Left forelimb (tissue), 1 donor: Measurements from ENCODE around the gene ECSCR.
"Not testable (repeated sequence)": the region's sequence is repeated elsewhere in the genome, so short reads cannot be mapped to it uniquely, and the experiment has no call there.

ENCODE experiments used
- DNase-seq: peaks from one replicate; pipeline ENCODE4 v3.0.0-alpha.2; 2018; ENCODE audit warnings: low spot score

Gene ECSCR

DNA sequence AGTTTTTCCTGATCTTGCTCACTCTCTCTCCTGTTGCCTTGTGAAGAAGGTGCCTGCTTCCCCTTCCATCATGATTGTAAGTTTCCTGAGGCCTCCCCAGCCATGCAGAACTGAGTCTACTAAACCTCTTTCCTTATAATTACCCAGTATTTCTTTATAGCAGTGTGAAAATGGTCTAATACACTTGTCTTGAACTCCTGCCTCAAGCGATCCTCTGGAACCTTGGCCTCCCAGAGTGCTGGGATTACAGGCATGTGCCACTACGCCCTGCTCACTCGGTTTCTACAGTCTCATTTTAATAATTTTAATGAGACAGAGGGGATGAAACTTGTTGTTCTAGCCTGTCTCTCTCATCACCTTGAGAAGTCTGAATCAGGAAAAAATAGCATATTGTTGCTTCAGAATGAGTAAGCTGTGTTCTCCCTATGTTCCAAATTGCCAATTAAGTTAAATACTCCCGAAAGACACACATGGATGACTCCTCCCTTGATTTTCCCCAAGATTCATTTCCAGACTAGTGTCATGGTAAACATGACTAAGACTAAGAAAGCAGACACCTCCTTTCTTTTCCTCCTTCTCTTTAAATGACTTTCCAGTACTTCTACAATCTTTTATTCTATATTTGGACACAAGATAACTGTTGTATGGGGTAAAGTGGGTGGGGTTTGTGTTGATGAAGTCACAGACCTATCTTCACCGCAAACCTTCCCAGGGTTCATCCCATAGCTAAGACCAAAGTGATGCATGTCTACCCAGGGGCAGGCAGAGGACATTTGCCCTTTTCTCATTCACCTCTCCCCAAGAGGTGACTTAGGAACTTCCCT is 15.4 kb downstream of the ECSCR start:
- DNase-seq: no peak

DNA sequence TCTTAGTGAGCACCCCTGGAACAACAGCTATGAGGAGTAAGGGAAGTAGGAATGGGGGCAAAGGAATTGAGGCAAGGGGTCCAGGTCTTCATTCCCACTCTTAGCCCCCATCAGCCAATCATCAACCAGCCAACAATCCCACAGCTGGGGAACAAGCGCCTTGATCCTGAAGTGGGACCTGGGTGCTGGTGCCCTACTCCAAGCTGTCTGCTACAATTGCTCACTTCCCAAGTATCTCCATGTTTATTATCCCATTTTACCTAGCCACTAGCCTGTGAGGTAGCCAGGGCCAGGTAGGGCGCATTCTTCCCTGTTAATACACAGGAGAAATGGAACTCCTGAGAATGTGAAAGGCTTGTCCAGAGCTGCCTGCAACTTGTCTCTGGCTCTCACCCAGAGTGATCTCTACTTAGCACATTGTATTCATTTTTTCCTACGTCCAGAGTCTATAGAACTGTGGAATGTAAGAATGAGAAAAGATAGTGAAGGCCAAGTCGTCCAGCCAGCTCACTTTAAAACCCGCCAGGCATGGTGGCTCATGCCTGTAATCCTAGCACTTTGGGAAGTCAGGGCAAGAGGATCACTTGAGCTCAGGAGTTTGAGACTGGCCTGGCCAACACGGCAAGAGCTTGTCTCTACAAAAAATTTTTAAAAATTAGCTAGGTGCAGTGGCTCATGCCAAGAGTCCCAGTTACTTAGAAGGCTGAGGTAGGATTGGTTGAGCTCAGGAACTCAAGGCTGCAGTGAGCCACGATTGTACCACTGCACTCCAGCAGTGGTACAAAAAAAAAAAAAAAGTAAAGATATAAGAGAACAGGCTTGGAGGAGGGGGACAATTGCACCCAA is 17.0 kb downstream of the ECSCR start:
- no peak for DNase-seq

DNA sequence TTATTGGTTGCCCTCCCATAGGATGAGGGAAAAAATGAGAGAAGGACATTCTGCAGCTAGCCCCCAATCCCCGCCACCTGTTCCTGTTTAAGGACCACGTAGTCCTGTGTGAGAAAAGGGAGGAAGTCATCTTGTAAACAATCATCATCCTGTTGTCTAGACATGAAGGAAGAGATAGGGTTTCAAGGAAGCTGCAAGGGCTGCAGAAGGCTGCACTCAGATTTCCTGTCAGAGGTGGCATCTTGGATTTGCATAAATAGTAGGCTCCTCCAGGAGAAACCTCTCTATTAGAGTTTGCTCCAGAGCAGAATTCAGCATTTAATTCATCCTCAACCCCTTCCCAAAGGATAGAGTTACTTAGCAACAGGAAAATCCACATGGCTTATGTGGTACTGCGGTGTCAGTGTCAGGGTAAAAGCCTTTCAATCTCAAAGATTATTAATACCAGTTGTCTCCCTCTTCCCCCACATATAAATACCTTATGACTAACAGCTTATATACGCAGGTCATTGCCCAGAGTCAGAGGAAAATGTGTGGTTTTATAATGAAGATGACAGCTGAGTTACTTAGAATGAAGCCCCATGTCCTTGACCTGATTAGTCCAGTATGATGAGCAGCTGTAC is 18.6 kb downstream of the ECSCR start:
- DNase-seq: no peak

DNA sequence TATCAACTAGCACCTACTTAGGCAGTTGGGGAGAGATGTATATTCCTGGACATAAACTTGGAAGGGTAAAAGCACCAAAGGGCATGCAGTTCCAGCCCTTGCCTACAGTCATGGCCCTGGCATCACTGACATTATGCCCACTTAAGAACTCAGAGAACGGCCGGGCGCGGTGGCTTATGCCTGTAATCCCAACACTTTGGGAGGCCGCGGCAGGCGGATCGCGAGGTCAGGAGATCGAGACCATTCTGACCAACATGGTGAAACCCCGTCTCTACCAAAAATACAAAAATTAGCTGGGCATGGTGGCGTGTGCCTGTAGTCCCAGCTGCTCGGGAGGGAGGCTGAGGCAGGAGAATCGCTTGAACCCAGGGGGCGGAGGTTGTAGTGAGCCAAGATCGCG is 22.1 kb downstream of the ECSCR start:
- not testable (repeated sequence) for DNase-seq

DNA sequence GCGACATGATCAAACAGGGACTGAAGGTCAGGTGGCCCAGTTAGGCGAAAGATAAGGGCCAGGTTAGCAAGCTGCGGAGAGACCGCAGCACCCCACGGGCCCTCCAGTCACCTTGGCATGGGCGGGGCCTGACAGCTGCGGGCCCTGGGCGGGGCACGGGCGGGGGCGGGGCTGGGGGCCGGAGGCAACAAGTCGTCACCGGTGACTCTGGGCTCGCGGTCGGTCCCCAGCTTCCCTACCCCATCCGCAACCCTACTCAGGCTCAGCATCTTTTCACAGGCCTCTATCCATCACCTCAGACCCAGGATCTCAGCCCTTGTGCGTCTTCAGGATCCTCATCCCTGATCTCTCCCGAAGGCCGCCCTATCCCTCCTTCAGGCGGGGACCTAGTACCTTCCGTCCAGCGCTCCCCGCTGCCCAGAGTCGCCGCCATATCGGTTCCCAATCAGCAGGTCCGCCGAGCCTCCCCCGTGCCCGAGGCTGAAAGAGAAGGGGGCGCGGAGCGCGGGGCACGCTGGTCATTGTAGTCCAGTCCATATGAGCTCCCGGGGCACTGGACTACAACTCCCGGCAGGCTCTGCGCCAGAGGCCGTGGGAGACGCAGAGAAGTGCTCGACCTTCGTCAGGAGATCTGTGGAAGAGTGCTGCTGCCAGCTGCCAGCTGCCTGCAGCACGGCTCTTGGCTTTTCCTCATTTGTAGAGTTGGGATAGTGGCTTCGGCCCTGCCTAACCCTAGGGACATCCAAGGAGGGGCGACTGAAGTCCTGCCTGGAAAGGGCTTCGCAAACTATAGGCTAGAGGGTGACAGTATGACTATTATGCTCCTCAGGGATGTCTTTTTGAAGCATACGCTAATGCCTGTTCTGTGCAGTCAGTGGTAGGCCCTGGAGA is 23.3 kb downstream of the ECSCR start, which contains the start of gene DNAJC18:
TSS of gene DNAJC18 (minus strand) at position 513 of the 891 bp plus-strand sequence. CDS start at position 433, 80 bp downstream.
- peak; percentile 95 for DNase-seq

DNA sequence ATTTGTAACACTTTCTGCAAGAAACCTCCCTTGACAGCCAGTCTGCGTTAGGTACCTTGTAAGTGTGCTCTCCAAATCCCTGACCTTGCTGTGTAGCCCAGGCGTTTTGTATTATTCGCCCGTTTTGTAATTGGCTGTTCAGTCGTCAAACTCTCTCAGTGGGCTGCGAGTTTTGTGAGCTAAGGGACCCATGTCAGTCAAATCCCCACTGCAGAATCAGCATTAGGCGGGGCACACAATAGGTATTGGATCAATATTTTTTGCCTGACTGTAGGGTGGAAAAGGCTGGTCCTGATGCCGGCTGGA is 23.9 kb downstream of the ECSCR start:
- DNase-seq: no peak

DNA sequence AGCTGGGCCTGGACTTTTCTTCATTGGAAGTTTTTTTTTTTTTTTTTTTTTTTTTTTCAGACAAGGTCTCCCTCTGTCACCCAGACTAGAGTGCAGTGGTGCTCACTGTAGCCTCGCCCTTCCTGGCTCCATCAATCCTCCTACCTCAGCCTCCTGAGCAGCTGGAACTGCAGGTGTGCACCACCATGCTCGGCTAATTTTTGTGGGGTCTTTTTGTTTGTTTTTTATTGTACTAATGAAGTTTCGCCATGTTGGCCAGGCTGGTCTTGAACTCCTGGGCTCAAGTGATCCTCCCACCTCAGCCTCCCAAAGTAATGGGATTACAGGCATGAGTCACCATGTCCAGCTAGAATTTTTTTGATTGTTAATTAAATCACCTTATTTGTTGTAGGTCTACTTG is 26.9 kb downstream of the ECSCR start:
- DNase-seq: no peak

DNA sequence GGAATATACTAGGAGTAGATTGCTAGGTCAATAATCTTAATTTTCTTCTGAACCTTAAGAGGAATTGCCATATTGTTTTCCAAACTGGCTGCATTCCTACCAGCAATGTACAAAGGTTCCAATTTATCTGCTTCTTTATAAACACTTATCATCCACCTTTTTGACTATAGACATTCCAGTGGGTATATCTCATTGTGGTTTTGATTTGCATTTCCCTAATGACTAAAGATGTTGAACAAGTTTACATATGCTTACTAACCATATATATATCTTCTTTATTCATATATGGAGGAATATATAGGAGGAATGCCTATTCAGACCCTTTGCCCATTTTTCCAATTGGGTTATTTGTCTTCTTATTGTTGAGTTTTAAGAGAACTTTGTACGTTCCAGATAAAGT is 30.8 kb downstream of the ECSCR start:
- no peak for DNase-seq

DNA sequence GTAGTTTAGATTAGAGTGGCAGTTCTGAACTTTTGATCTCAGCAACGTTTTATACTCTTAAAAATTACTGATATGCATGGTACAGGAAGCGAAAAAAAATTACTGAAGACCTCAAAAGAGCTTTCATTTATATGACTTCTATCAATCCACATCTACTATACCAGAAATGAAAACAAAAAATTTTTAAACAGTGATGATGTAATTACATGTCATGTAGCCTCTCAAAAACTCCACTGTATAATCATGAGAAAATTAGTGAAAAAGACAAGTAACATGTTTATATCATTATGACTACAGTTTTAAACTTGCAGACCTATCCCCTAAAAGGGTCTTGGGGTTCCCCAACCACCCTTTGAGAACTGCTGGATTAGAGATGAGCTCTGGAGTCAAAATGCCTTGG is 32.5 kb downstream of the ECSCR start:
- no peak for DNase-seq

DNA sequence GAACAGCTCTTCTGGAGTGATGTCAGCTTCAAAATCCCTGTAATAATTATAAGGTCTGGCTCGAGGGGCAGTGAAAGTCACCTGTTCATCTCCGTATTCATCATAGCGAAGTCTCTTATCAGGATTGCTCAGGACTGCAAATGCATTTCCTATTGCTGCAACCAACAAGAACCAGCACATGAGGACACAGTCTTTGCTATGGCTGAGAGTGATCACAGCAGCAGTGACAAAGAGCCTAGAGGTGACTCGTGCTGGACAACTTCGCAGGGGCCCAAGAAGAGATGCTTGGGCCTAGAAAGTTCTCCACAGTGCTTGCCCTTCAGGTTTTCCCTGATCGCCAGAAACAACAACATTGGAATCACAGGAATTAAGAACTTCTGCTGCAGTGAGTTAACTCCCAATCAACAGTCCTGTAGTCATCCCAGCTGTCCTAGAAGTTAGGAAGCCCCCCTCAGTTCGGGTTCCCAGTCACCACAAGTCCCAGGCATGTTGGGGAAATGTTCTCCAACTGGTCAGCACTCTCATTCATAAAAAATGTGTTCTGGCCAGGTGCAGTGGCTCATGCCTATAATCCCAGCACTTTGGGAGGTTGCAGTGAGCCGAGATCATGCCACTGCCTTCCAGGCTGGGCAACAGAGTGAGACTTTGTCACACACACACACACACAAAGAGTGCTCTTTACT is 36.2 kb downstream of the ECSCR start:
- no peak for DNase-seq

DNA sequence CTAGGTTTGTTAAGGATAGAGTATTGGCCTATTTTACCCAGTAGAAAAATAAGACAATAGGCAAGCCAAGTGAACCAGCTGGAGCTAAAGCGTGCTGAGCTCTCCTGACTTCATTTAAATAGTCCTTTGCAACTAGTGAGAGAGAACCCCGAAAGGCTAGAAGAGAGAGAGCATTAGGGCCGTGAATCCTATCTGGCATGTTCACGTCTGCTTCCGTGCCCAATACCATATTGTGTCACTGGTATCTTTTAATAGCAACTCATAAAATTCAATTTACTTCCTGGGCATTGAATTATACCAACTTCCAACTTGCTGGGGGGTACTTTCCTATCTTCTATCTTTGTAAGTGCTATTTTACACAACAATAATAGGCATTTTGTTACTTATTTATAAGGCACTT is 37.0 kb downstream of the ECSCR start:
- no peak for DNase-seq

DNA sequence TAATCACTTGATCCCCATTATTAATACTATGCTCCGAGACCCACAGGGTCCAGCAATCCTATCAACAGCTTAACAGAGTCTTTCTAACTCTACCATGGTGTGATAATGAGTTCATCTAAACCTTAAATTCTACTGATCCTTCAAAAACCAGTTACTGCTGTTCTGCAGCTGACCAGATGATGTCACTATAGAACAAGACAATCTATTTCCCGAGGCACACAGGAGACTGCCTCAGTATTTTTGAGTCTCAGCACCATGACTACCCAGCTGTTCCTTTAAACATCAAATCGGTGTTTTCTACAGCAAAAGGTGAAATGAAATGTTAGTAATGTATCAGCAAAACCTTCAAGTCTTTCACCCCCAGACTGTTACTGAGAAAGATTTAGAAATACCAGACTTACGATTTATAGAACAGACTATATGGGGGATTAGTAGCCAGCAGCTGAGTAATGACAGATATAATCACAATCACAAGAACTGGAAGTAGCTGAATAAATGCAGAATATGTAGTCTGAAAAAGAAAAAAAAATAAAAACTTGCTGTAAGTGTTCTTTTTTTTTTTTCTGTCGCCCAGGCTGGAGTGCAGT is 40.1 kb downstream of the ECSCR start:
- no peak for DNase-seq

DNA sequence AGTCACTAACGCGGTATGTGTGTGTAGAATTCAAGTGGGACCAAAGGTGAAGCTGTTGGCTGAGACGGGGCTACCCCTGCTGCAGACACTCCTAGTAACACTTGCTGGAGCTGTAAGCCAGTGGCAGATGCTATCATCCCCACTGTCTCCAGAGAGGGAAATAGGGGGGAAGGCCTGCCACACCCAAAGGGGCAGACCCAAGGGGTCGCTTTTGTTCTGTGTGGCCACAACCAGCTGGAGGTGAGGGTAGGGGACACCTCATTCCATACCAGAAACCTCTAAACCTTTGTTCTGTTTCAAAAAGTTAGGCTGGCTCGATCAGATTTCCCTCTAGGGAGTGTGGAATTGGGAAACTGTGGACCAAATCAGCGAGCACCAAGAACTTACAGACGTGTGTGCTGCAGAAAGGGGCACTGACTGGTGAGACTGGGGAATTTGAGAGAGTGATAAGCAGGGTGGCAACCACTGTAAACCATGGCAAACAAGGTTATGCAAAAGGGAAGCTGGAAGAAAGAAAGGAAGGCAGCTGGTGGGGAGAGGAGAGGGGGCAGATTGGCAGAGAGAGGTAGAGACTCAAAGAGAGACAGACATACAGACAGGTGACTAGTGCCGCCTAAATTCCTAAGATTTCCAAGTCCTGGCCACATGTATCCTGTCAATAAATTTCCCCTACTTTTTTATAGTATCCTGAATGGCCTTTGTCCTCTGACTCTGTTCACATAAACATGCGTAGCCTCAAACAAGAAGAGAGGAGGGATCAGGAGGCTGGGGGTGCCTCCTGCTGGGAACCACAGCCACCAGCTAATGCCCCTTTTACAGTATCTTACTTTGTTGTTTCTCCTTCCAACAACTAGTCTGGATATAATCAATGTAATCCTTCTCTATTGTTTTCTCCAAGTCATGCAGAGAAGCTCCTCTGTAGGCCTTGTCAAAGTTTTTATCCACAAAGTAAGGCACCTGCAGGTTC is 43.0 kb downstream of the ECSCR start:
- no peak for DNase-seq

DNA sequence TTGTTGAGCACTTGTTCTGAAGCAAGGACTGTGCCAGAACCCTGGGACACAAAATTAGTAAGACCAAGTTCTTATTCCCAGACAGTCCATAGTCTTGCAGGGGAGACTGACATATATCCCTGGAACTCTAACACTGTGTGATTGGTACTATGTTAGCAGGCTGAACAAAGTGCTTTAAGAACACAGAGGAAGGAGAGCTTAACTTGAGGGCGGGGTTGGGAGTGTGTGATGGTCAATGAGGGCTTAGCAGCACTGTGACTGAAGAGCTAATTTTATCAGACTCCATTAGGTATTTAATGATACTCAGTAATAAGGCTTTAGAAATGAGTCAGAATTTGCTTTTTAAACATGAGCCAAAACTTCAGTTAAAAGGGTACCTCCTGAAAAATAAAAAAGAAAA is 43.8 kb downstream of the ECSCR start:
- no peak for DNase-seq

DNA sequence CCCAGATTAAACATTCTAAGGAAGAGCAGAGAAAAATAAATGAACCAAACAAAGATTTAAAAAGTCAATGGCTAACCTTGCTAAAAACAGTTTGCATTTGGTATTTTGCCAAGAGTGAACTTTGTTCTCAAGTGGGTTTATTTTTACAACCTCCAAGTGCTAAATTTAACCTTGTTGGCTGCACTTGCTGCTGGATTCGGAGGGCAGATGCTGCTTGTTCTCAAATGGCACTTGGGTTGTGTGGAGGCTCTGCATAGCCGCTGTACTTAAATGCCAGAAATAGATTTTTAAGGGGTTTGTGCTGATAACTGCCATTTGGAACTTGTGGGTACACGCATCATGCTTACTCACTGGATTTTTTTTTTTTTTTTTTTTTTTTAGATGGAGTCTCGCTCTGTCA is 45.3 kb downstream of the ECSCR start:
- DNase-seq: no peak

DNA sequence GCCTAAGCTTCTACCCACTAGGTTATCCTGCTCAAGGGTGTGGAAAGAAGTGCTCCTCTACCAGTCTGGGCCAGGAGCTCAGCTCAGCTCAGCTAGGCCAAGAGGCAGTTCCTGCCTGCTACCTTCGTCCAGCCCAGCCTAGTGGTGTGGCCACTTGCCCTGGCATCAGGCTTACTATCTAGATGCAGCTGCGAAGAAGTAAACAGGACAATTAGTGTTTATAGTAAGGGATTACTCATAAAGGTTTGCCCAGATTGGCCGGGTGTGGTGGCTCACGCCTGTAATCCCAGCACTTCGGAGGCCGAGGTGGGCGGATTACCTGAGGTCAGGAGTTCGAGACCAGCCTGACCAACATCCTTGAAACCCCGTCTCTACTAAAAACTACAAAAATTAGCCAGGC is 45.9 kb downstream of the ECSCR start:
- no peak for DNase-seq

DNA sequence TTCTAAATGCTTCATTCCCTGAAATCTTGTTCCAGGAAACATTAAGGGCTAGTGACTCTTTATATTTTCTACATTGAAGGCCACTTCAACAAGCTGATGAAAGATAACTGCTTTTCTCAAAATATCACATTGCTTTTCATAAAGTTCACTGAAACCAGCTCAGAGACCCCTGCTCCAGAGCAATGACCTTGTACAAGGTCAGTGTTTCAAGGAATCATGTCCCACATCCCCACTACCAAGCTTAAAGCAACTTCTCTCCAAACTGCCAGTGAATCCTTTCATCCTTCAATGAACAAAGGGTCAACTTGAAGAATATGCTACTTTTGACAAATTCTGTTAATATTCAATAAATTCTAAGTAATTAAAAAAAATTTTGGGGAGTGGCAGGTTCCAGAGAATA is 46.7 kb downstream of the ECSCR start:
- no peak for DNase-seq

DNA sequence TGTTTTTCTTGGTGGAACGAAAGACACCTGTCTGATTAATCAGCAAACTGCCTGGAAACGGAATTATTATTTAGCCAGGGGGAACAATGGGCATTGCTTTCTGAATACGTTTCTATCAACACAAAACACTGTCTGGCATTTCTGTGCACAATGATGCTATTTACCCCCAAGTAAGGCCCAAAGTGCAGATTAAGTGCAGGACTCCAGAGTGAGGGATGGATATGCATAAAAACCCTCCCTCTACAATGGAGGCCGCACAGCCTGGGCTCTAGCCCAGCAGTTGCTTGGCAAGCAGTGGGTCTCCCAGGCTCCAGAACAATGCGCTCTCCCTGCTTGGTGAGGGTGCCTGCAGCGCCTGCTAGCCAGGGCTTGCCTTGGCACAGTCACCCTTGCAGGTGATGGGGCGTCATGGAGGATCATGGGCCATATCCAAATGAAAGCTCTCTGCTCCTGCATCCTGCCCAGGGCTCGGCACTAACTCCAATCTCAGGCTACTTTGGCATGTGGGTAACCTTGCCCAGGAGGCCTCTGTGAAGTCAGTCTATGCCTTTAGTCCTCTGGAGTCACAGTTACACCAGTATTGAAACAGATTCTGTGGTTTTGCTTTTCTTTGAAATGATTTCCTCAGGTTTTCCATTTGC is 47.2 kb downstream of the ECSCR start:
- DNase-seq: no peak

DNA sequence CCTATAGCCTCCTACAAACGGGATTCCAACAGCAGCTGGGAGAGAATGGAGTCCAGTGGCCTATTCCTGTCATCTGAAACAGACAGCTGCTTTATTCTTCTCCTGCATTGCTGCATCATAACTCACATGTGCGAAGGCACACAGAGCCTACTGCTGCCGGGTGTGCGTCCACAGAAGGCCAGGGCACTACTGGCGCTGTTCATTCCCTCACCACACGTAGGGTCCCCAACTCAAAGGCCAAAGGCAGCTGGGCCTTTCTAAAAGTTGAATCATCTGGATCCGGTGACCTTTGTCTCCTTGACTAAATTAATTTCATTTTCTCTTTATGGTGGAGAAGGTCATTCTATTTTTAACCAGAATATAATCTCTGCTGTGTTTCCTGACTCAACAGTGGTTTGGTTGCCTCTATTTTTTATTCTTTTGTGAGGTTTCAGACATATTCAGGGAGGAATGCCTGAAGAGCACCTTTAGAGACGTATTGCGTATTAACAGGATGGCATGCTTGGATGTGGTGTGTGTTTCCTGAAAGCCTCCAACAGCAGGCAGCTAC is 47.9 kb downstream of the ECSCR start:
- no peak for DNase-seq
